Heart left ventricle (tissue), 16 donors: ENCODE measurements around the gene MPPED1. TPM values are rescaled to one million over a fixed set of nuclear protein-coding genes. Genes with fewer than 3 reads are reported as not detected.

Experiments used
- ATAC-seq, 4 donors: fragments of 200-7000 bp; cut with Tn5 transposase; one replicate each; pipeline ENCODE4 v1.9.1; 2020 to 2022; ENCODE audit warnings: moderate library complexity in 4 of 4, mild to moderate bottlenecking in 3 of 4, moderate number of reproducible peaks in 1 of 4
- DNase-seq, 5 donors: peaks; one replicate each; pipeline ENCODE4 v3.0.0-alpha.2; 2020
- H3K27ac ChIP-seq, 12 donors: fragments of 200-600 bp; sonication (generic) in 4 of 12; one replicate each; pipeline versions ENCODE4 v1.5.0 to v1.8.0; 2016 to 2022; ENCODE audit warnings: mild to moderate bottlenecking in 2 of 12
- H3K27me3 ChIP-seq, 9 donors: fragments of 200-600 bp; sonication (generic) in 2 of 9; one replicate each; pipeline versions ENCODE4 v1.5.1 to v1.8.0; 2016 to 2022; ENCODE audit warnings: mild to moderate bottlenecking in 3 of 9
- H3K36me3 ChIP-seq, 9 donors: fragments of 200-600 bp; sonication (generic) in 2 of 9; one replicate each; pipeline versions ENCODE4 v1.5.0 to v1.8.0; 2018 to 2022; ENCODE audit warnings: mild to moderate bottlenecking in 2 of 9
- H3K4me1 ChIP-seq, 12 donors: fragments of 200-600 bp; sonication (generic) in 4 of 12; one replicate each; pipeline versions ENCODE4 v1.5.0 to v1.8.0; 2016 to 2022; ENCODE audit warnings: mild to moderate bottlenecking in 3 of 12
- H3K4me3 ChIP-seq, 12 donors: fragments of 200-600 bp; sonication (generic) in 4 of 12; one replicate each; pipeline versions ENCODE4 v1.5.0 to v1.8.0; 2017 to 2022; ENCODE audit warnings: mild to moderate bottlenecking in 9 of 12, moderate library complexity in 4 of 12
- H3K9me3 ChIP-seq, 12 donors: fragments of 200-600 bp; sonication (generic) in 4 of 12; one replicate each; pipeline versions ENCODE4 v1.5.0 to v1.8.0; 2016 to 2022; ENCODE audit warnings: mild to moderate bottlenecking in 1 of 12
- CTCF ChIP-seq, 12 donors: fragments of 200-600 bp; sonication (generic) in 4 of 12; IDR thresholded peaks; one replicate each; pipeline versions ENCODE4 v1.5.0 to v1.8.0; 2018 to 2022; ENCODE audit warnings: antibody characterized with exemption in 12 of 12, mild to moderate bottlenecking in 5 of 12
- POLR2A ChIP-seq, 2 donors: fragments of 450-650 bp; IDR thresholded peaks; one replicate each; pipeline ENCODE4 v1.6.1; 2017; ENCODE audit warnings: antibody characterized with exemption in 2 of 2, mild to moderate bottlenecking in 2 of 2, moderate library complexity in 2 of 2
- WGBS, 4 donors: extraction: QIAGEN DNeasy Blood & Tissue Kit in 2 of 4; methylation state at CpG; one replicate each; pipeline versions ENCODE4 v1.1.5 to v1.1.7; 2013 to 2018; 5-methylcytosine and 5-hydroxymethylcytosine counted together
- intact Hi-C, 10 donors: fragments of 100-400 bp; cut with DNase I; formaldehyde crosslinking; loops; one replicate each; pipeline versions ENCODE4 v1.11.1 to v1.14.2; 2022
- polyA plus RNA-seq, 2 donors: library from polyadenylated mRNA; stranded (reverse); fragments of 200-250 nt; gene quantifications; one replicate each; pipeline ENCODE4 v1.2.3, GENCODE V29; 2013
- total RNA-seq, 9 donors: library from RNA; depleted of rRNA in 2 of 9; stranded (reverse); fragments of >200 nt in 2 of 9; fragmentation: NEBNext Ultra II Directional in 3 of 9; extraction: Animal tissue kit (Norgen Biotek cat#: 25700) in 3 of 9; gene quantifications; one replicate each; pipeline versions ENCODE4 v1.1.0 to v1.2.4, GENCODE V29; 2016 to 2023
- donor health status: ischemic (EF 13 %, LVEDD 7.1; RV severe dilation, severe dysfunction).
- donor health status: healthy with polysubstance abuse.
- donor health status: DM: no; HTN: yes; CAD: no.
- donor health status: DM: no; HTN: no; CAD: no.
- donor health status: ischemic (EF 25% LVEDD 6.9; RV normal size, moderate dysfunction).
- donor health status: ischemic (EF 25% LVEDD 5.7; RV mildly dilated, moderate dysfunction).
- donor health status: healthy.
- donor health status: DM: yes; HTN: yes; CAD: no.
- donor health status: ischemic (EF 35%, LVEDD 5.7; RV mildly dilated, moderate dysfunction).
- donor health status: nonischemic (EF 11% LVEDD 7.7; RV severe dilation, severe dysfunction).
- donor health status: DM: yes; HTN: yes; CAD: no.
- donor health status: PGD.
- donor health status: ischemic (EF 29% LVEDD 5.4; RV normal size, mild dysfunction).
- donor health status: nonischemic (EF 23%, LVEDD 6.1; RV moderate dilation, normal function).

The MPPED1 gene
- total and polyA plus RNA-seq, 11 donors: 0.12 TPM; not detected in 10

- DNase-seq (no peak), ATAC-seq (no peak)
- WGBS, 4 donors: 64 to 77% (median 75%) methylated on average over 4 of the region's 4 CpGs
- Histone ChIP-seq H3K4me1 (no peaks in the 10 kb centered on the region), H3K4me3 (no peak overlapping the region), H3K36me3 (no peaks in the 10 kb centered on the region), H3K27me3 (no peaks in the 10 kb centered on the region), H3K9me3 (peaks cover 0 to 5% (median 0%) of the 10 kb centered on the region in 12 donors), H3K27ac (no peak overlapping the region)
- intact Hi-C loops: no loop called here
- TF ChIP-seq POLR2A (IDR thresholded peaks at IDR 0.05) (no peak), CTCF (IDR thresholded peaks at IDR 0.05) (no peak)
These were observed 128.7 kb downstream of the MPPED1 start for GRCh38 chr22:43540529-43540923.

GRCh38 chr22:43541022-43541421, 129.2 kb downstream of the MPPED1 start:
- H3K27ac ChIP-seq: no peak overlapping the region
- DNase-seq (no peak), ATAC-seq (no peak)
- no peaks in the 10 kb centered on the region for H3K4me1 ChIP-seq
- TF ChIP-seq POLR2A (IDR thresholded peaks at IDR 0.05) (no peak), CTCF (IDR thresholded peaks at IDR 0.05) (no peak)
- H3K27me3 ChIP-seq: no peaks in the 10 kb centered on the region
- H3K9me3 ChIP-seq: peaks cover 0 to 5% (median 0%) of the 10 kb centered on the region in 12 donors
- WGBS, 4 donors: 77 to 86% (median 83%) methylated on average over 6 of the region's 6 CpGs
- no peaks in the 10 kb centered on the region for H3K36me3 ChIP-seq
- H3K4me3 ChIP-seq: no peak overlapping the region
- intact Hi-C loops: no loop called here

GRCh38 chr22:43541462-43542407, 129.9 kb downstream of the MPPED1 start:
- H3K4me1 ChIP-seq: no peaks in the 10 kb centered on the region
- no peaks in the 10 kb centered on the region for H3K36me3 ChIP-seq
- no peak overlapping the region for H3K27ac ChIP-seq
- H3K4me3 ChIP-seq: no peak overlapping the region
- DNase-seq (no peak), ATAC-seq (no peak)
- peaks cover 0 to 5% (median 0%) of the 10 kb centered on the region in 12 donors for H3K9me3 ChIP-seq
- TF ChIP-seq CTCF (IDR thresholded peaks at IDR 0.05) (no peak), POLR2A (IDR thresholded peaks at IDR 0.05) (no peak)
- 63 to 74% (median 69%) methylated on average over 18 of the region's 18 CpGs for WGBS, 4 donors
- H3K27me3 ChIP-seq: no peaks in the 10 kb centered on the region
- intact Hi-C loops: no loop called here

- no peak for ATAC-seq
- intact Hi-C loops: no loop called here
- Histone ChIP-seq H3K27me3 (no peaks in the 10 kb centered on the region), H3K9me3 (no peaks in the 10 kb centered on the region), H3K27ac (no peak overlapping the region), H3K4me3 (no peak overlapping the region), H3K4me1 (no peaks in the 10 kb centered on the region), H3K36me3 (no peaks in the 10 kb centered on the region)
- DNase-seq: no peak
- TF ChIP-seq POLR2A (IDR thresholded peaks at IDR 0.05): no peak
- no peak for TF ChIP-seq CTCF (IDR thresholded peaks at IDR 0.05)
- WGBS, 4 donors: 84 to 88% (median 87%) methylated on average over 21 to 23 of the region's 23 CpGs
These were observed 131.1 kb downstream of the MPPED1 start for GRCh38 chr22:43542681-43543521.
